Measurements from ENCODE around the gene AKAP3.

The AKAP3 gene

DNA sequence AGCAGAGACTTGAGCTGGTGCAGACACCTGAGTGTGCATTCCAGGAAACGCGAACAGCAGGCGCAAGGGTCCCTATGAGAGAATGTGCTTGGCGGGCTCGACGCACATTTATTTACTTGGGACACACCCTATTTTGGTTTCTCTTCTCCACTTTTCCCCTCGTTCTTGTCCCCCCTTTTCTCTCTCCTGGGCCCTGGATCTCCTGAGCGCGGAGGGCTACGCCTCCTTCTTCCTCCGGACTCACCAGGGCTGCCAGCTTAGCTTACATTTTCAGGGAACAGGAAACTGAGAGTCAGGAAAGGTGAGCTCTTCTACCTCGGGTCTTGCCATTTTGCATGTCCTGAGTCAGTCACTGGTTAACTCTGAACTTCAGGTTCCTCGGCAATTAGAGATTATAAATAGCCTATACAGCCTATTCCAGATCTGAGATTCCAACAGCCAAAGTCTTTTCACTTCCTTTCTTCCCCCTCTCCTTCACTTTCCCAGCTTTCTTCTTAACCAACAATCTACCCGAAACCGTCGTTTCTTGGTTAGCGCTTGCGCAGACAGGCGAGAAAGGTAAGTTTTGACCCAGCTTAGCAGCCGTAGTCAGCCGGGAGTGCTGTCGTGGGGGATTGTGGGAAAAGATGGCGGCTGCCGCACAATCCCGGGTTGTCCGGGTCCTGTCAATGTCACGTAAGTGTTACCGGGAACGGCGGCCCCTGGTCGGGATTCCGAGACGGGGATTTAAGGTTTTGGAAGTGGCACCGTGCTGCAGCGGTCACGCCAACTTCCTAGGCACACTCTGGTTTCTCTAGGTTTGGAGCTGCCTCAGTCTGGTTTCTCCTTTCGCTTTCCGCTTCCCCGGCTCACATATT lies at the start of gene AKAP3, which contains the start of gene NDUFA9:
Gene AKAP3, minus strand, starts transcription at position 551 of the 857 bp plus-strand sequence. CDS start 10,855 bp downstream, outside the sequence.
Gene NDUFA9, plus strand, starts transcription at position 614 of the 857 bp plus-strand sequence. Its CDS starts 13 bp downstream, at position 627.
- DNase-seq (ENCODE audit: low read depth): peak; percentile 57

DNA sequence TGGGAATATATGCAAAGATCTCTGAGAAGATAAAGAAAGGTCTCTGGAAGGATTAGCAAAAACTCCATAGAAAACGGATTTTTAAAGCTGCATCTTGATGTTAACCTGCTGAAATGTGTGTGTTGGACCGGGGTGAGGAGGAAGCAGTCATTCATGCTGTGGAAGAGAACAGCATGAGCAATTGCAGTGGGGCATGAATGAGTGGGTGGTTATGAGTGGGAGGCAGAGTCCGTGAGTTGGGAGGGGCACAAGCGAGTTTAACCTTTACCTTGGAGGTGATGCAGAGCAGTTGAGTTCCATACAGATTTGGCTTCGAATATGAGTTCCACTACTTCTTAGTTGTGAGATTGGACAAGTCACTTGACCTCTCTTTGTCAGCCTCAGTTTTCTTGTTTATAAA lies 41.9 kb upstream of the AKAP3 start:
- DNase-seq (ENCODE audit: low read depth): no peak

DNA sequence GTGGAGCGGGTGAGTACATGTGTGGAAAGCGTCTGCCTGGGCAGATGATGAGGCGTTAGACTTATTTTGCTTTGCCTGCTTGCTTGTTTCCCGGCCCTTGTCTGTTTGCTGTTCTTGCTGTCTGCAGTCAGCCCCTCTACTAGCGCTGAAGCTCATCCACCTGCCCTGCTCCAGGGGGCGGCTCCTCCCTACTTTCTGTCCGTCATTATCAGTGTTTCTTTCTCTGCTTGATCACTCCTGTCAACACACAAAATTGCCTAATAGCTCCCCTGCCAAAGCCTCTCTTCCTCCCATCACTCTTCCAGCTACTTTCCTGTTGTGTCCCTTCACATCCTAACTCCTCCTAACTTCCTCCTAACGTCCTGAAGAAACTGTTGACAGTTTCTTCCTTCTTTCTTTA lies 36.5 kb upstream of the AKAP3 start:
- DNase-seq (ENCODE audit: low read depth): no peak

DNA sequence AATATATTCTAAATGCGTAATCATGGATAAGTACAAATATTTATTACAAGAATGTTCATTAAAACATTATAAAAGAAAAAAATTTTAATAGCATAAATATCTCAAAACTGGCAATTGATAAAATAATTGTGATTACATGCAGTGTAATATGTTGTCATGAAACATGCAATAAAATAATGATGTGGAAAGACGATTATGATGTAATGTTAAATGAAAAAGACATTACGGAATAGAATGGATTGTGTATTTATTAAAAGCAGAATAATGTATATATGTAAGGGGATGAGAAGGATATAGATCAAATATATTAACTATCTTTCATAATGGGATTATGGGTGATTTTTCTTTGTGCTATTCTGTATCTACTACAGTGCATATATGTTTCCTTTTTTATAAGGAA lies 32.9 kb upstream of the AKAP3 start:
- DNase-seq (ENCODE audit: low read depth): no peak

DNA sequence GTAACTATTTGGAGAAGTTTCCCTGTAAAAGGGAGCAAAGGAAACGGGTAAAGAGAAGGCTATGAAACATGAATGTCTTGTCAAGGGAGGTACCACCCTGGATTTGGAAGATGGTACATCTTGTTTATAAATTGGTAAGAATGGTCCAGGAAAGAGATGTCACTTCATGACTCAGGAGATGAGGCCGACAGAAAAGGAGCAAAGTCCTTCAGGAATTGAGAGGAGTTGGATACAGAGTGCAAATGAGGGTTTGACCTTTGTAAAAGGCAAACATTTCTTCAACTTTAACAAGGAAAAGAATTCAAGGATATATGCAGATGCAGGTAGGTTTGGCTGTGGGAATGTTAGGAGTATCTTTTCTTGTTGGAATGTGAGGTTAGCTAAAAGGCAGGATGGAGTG lies 30.9 kb upstream of the AKAP3 start:
- DNase-seq (ENCODE audit: low read depth): no peak

DNA sequence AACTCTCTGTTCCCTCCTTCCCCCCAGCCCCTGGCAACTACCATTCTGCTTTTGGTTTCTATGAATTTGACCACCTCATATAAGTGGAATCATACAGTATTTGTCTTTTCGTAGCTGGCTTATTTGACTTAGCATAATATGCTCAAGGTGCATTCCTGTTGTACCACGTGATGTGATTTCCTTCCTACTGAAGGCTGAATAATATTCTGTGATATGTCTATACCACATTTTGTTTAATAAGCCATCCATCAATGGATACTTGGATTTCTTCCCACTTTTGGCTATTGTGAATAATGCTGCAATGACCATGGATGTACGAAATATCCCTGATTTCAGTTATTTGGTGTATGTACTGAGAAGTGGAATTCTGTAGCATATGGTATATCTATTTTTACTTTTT lies 16.4 kb upstream of the AKAP3 start:
- no peak for DNase-seq (ENCODE audit: low read depth)

DNA sequence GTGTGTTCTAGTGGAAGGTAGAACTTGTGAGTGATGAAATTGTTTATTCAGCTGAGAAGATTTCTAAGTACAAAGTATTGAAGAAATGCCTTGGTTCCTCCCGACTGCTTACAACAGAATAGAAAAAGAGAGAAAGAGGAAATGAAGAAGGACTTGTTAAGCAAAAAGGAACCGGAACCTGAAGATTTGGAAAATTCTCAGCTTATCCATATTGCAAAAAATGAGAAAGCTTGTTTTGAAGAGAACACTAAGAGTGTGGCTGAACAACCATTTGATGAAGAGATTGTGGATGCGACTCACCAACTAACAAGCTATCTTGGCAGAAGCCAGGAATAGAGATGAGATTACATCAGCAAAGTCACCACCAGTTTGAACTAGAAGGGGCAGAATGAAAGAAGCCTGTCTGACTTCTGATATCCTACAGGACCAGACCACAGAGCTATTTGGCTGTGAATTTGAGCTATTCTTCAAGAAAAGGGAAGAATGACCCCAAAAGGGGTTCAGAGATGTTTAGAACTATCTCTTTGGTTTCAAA lies 15.2 kb upstream of the AKAP3 start:
- DNase-seq (ENCODE audit: low read depth): no peak

DNA sequence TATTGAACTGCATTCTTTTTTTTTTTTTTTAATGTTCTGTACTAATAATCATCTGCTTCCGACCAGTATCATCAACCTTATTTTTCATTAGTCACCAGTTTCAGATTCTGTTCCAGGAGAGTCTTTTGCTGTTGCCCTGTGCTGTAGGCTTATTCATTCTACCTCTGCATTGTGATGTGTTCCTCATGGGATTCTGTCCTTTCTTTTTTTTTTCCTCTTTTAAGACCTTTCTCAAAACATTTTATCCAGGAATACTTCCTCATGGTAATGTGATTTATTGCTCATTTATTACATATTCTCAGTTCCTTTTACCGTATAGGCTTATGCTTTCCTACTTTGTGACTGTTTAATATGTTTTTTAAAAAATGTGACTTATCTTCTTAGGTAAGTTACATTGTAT lies 4.8 kb upstream of the AKAP3 start:
- no peak for DNase-seq (ENCODE audit: low read depth)

DNA sequence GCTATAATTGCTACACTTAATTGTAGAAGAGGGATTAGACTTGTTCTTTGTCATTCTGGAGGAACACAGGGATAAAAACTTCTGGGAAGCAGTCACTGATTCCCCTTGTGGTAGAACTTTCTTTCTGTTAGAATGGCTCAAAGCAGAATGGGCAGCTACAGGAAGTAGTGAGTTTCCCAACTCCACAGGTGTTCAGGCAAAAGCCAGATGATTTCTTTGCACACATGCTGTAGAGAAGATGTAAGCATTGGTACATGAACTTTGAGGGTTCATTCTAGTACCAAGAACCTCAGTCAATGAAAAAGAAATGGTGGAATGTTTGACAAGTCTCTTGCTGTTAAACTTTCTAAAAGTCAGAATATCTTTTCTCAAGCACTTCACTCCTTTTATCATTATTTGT lies 4.4 kb upstream of the AKAP3 start:
- no peak for DNase-seq (ENCODE audit: low read depth)

DNA sequence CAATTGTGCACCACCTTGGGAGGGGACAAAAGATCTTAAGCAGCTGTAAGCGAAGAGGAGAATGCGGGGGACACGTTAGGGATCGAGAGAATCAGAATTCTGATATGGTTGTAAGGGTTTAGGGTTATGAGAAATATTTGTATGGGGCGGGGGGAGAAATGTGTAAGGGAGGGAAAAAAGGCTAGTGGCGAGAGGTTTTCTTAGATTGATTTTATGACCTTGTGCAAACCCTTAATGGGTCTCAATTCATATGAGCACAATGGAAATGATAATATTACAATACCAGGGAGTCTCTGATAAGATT lies 459 bp upstream of the AKAP3 start:
- DNase-seq (ENCODE audit: low read depth): no peak

DNA sequence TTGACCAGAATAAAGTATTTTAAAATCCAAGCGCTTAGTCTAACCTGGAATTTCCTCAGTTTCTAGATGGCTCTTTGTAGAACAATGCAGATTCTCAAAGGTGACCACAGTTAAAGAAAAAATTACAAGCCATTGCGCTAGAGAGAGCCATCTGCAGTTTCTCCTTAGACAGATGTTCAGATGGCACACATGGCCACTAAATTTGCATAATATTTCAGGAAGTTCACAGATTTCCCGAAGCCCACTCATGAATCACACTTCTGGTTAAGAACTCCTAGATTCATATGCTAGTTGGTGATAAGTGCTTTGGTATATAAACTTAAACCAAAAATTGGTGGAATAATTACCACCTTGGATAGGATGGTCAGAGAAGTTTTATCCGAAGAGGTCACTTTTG lies 749 bp downstream of the AKAP3 start:
- DNase-seq (ENCODE audit: low read depth): no peak

DNA sequence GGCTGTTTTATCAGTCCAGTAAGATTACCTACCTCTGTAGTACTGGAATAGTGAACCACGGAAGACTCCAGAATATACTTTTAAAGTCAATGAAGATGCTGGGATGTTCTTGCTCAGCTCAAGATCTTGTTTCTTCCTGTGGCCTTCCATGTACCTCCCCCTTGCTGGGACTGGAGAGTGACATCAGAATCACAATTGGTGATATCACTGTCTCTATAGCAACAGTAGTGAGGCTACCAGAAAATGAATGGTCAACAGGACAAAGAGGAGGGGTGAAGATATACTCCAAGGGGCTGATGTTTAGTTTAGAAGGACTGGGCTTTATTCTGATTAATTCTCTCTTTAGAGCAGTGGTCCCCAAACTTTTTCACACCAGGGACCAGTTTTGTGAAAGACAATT lies 3.8 kb downstream of the AKAP3 start:
- no peak for DNase-seq (ENCODE audit: low read depth)

DNA sequence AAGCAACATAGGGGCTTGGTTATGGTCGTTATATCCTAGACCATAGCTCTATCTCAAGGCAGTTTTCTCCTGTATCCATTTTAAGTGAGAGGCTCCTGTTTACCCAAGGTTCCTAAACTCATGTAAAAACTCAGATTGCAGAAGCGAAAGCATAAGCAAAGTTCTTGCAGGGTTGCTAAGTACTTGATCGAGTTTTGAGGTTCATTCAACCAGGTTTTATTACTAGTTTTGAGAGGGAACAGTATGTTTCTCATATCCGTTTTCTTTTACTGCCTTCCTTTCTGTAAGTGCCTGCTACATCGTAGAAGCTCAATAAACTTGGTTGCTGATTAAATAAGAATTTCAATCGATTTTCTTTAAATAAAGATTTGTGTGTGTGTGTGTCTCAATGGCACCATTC lies 5.1 kb downstream of the AKAP3 start:
- no peak for DNase-seq (ENCODE audit: low read depth)

DNA sequence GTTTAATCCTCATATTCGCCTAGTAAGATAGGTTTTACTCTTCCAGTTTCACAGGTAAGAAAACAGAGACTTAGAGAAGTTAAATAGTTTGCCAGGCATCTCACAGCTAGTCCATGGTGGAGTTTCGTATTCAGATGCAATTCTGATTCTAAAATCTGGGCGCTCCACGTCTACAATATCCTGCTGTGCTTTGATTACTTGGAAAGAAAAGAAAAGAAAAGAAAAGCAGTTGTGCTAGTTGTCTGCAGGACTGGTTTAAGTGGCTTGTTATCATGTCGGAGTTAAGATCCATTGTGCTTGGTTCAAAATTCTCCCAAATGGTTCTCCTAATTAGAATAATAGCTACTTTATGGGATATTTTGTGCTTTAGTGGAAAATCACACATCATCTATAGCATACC lies 18.6 kb downstream of the AKAP3 start:
- no peak for DNase-seq (ENCODE audit: low read depth)

DNA sequence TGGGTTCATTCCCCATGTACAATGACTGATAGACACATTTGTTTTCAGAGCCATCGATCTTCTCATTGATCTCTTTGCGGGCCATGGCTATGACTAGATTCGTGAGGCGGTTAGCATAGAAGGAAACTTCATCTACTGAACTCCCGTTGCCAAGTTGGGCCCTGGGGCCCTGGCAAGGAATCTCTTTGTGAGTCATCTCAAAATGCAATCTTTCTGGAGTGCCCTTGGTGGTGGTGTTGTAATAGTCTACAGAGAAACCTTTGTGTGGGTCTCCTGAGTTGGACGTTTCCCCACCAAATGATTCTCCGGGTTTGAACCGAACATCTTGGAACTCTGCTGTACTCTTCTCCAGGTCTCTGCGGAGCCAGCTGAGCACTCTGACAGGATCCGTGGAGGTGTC lies 20.4 kb downstream of the AKAP3 start:
- DNase-seq (ENCODE audit: low read depth): no peak

DNA sequence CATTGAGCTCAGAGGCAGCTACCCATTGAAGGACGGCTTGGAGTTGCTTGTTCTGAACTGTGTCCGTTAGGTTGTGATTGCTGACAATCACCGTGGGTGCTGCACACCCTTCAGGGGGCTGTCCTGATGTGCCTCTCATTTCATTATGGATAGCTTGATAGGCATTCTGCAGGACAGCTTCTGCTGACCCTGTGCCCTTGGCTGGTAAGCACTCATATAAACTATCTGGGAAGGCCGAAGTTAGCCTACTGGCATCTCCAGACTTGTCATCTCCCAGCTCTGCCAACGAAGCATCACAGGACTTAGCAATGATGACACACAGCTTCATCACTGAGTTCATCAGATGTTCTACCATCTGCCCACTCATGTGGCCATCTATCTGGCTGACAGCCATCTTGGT lies 22.3 kb downstream of the AKAP3 start:
- DNase-seq (ENCODE audit: low read depth): no peak

DNA sequence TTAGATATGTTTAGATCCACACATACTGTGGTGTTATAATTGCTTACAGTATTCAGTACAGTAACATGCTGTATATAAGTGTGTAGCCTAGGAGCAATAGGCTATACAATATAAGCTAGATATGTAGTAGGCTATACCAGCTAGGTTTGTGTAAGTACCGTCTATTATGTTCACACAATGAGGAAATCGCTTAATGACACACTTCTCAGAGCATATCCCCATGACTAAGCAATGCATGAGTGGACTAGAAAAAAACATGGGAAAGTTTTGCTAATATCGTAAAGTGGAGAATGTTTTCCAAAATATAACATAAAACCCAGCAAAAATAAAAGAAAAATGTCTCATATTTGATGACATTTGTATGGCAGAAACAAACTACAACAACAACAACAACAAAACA lies 27.3 kb downstream of the AKAP3 start:
- DNase-seq (ENCODE audit: low read depth): no peak

DNA sequence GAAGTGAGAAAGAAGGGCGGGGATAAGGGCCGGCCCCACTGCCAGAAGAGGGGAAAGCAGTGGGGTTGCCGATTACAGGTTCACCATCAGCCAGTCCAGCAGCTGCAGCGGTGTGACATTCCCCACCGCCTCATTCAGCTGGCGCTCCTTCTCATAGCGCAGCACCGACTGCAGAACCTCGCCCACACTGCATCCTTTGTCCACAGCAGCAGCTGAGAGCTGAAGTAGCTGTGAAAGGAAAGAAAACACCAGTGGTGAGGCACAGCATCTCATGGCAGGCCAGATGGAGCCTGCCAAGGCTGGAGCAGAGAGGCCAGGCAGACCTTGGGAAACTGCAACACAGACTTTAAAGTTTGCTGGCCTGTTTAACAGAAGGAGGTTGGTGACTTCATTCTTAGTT lies 33.2 kb downstream of the AKAP3 start:
- no peak for DNase-seq (ENCODE audit: low read depth)

DNA sequence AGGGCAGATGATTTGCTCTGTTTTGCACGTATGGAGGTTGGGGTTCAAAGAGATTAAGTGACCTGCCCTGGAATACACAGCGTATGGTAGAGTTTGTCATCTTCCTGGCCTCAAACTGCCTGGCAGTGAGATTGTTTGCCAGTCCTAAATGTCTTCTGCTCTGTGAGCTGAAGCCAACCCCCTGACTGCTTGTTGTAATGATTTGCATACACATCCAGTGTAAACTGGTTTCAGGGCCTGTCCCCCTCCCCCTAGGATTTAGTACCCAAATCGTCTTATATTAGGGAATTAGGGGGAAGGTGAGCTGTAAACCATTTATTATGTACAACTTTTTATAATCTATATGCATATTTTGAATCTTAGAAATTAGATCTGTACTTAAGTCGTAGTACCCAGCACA lies 38.4 kb downstream of the AKAP3 start:
- no peak for DNase-seq (ENCODE audit: low read depth)

DNA sequence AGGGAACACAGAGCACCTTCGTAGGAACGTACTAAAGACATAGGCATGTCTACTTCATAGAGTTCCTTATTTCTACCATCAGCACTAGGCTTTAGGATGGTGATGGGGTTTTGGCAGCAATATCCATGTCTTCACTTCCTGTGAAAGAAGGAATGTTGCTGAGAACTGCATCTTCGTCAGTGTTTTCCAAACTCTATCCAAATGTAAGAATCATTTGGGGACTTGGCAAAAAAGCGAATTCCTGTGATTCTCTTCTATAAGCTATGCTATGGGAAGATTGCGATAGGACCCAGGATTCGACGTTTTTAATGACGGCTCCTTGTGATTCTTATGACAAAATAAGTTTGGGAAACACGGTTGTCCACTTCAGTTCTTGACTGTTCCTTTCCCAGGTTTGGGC lies 39.8 kb downstream of the AKAP3 start:
- DNase-seq (ENCODE audit: low read depth): no peak

DNA sequence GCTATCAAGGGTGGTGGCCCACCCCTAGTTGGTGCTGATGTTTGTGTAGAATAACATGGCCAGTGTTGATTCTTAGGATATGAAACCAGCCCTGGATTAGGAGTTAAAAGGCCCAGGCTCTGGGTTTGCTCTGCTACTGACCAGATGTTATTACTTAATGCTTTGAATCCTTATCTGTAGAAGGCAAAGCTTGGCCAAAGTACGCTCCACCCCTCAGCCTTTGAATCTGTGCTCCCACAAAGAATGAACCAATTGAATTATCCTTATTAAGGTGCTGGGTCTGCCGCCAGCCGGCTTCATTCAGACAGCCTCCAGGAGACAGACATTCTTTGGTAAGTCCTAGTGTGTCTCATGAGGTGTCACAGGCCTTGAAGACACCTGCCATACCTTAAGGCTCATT lies 41.8 kb downstream of the AKAP3 start:
- no peak for DNase-seq (ENCODE audit: low read depth)

DNA sequence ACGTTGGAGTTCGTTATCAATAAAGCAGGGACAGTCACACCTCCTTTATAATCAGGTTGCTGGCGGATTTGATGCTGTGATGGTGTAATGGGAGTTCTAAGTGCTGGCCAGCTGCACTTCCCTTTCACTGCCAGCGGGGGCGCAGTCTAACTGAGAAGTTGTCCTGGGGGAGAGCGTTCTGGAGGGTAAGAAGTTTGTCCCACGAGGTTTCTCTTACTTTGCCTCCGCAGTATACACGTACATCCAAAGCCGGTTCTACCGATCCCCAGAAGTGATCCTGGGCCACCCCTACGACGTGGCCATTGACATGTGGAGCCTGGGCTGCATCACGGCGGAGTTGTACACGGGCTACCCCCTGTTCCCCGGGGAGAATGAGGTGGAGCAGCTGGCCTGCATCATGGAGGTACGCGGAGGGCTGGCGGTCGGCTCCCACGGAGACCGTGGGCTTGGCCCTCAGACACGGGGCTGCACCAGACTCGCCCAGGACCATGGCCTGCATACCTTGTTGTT lies 44.1 kb downstream of the AKAP3 start:
- peak; percentile 58 for DNase-seq (ENCODE audit: low read depth)

DNA sequence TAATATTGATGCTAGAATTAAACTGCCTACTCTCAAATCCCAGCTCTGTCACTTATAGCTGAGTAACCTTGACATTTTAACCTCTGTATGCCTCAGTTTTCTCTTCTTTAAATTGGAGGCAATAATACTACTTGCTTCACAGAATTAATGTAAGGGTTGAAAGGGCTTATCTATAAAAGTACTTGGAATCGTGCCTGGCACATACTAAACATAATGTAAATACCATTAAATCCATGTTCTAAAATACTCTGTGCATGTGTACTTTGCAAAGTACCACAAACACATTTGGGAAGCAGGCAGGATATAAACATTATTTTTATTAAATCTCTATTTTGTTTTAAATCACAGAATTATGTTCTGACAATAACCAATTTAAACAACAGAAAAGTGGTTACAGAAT lies 44.9 kb downstream of the AKAP3 start:
- no peak for DNase-seq (ENCODE audit: low read depth)

DNA sequence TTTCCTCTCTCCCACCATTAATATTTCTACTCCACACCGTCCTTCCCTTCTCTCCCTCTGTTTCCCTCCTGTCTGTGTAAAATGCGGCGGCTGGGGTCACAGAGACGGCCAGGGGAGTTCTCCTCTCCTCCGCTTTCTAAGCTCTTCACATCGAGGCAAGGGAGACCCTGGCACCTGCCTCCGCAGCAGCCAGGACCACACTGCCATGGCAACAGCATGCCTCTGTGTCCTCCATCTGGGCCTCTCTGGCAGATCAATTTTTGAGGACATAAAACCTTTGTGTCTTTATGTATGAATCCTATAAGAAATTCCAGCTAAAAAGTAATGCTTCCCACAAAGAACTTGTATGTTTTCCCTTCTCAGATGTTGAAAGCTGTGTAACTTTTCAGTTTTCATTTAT lies 45.4 kb downstream of the AKAP3 start:
- DNase-seq (ENCODE audit: low read depth): no peak
